H1 (cell line): ENCODE measurements around the gene CLDND1. TPM values are rescaled to one million over a fixed set of nuclear protein-coding genes. Genes with fewer than 3 reads are reported as not detected.
A peak's percentile ranks its signal among the peaks of the same experiment; 100 is the strongest.

Experiments used
- CTCF ChIA-PET: fragments of 300-600 bp; sonication (Branson Sonifier 250); formaldehyde crosslinking; loops from one replicate; lab custom pipeline; 2021; ENCODE audit not compliant: partially characterized antibody; lab: Charles Lee
- POLR2A ChIA-PET: fragments of 300-600 bp; sonication (Branson Sonifier 250); formaldehyde crosslinking; loops from one replicate; lab custom pipeline; 2021; ENCODE audit warnings: inconsistent platforms; ENCODE audit not compliant: partially characterized antibody; lab: Charles Lee
- DNase-seq, 2 experiments: peaks; one replicate each; pipeline versions ENCODE4 v3.0.0 to v3.0.0-alpha.2; 2010 to 2022; ENCODE audit warnings: low spot score in 2 of 2, low read depth in 1 of 2, mixed read lengths in 1 of 2
- FAIRE-seq: peaks from 2 replicates; lab custom pipeline; 2011; peaks lifted over from hg19 to GRCh38; lab: Jason Lieb, UNC
- H2AFZ ChIP-seq: 2 replicates; pipeline ENCODE4 v1.8.1; 2012; ENCODE audit warnings: low read length, inconsistent platforms
- H2AK5ac ChIP-seq: 2 replicates; pipeline ENCODE4 v1.6.1; 2013; ENCODE audit warnings: low read depth, low read length
- H2BK120ac ChIP-seq: replicated peaks from 2 replicates; pipeline ENCODE3; 2013; ENCODE audit warnings: low read depth, low read length, inconsistent platforms
- H2BK12ac ChIP-seq: 2 replicates; pipeline ENCODE4 v1.6.1; 2013; ENCODE audit warnings: low read depth, low read length
- H2BK15ac ChIP-seq: 2 replicates; pipeline ENCODE4 v1.6.1; 2013; ENCODE audit warnings: low read length
- H2BK20ac ChIP-seq: 2 replicates; pipeline ENCODE4 v1.6.1; 2013; ENCODE audit warnings: low read length
- H2BK5ac ChIP-seq: 2 replicates; pipeline ENCODE4 v1.6.1; 2013; ENCODE audit warnings: low read depth, low read length
- H3K14ac ChIP-seq: 2 replicates; pipeline ENCODE4 v1.6.1; 2013; ENCODE audit warnings: inconsistent platforms; ENCODE audit not compliant: insufficient read length
- H3K18ac ChIP-seq: 2 replicates; pipeline ENCODE4 v1.6.1; 2013; ENCODE audit warnings: low read length; ENCODE audit errors: extremely low read depth
- H3K23ac ChIP-seq: 2 replicates; pipeline ENCODE4 v1.6.1; 2013; ENCODE audit warnings: inconsistent platforms; ENCODE audit not compliant: insufficient read length
- H3K23me2 ChIP-seq: 2 replicates; pipeline ENCODE4 v1.6.1; 2013; ENCODE audit warnings: low read depth, low read length
- H3K27ac ChIP-seq: 2 replicates; pipeline ENCODE4 v1.6.1; 2011; ENCODE audit warnings: low read depth, low read length, inconsistent platforms
- H3K27me3 ChIP-seq, 4 experiments: replicated peaks in 1 of 4; 1 replicate in 1 of 4; 2 replicates in 3 of 4; pipeline versions ENCODE4 v1.6.1 to v1.8.1; 2011 to 2013; ENCODE audit warnings: low read length in 3 of 4, mild to moderate bottlenecking in 3 of 4, inconsistent platforms in 2 of 4, mixed read lengths in 2 of 4, moderate library complexity in 1 of 4; ENCODE audit not compliant: control insufficient read depth in 3 of 4, insufficient read depth in 3 of 4; ENCODE audit errors: extremely low read depth in 1 of 4
- H3K36me3 ChIP-seq, 4 experiments: 2 replicates each; pipeline versions ENCODE4 v1.6.1 to v1.8.1; 2011 to 2013; ENCODE audit warnings: mild to moderate bottlenecking in 4 of 4, low read length in 3 of 4, moderate library complexity in 2 of 4, control low read depth in 1 of 4, inconsistent platforms in 1 of 4; ENCODE audit not compliant: insufficient read depth in 4 of 4, control insufficient read depth in 2 of 4
- H3K4ac ChIP-seq: replicated peaks from 2 replicates; pipeline ENCODE3; 2013; ENCODE audit warnings: low read length, low read depth, mixed read lengths, inconsistent platforms; ENCODE audit not compliant: insufficient read length
- H3K4me1 ChIP-seq, 4 experiments: replicated peaks in 1 of 4; 1 replicate in 1 of 4; 2 replicates in 3 of 4; pipeline versions ENCODE4 v1.6.1 to v1.8.1; 2011 to 2013; ENCODE audit warnings: low read length in 3 of 4, inconsistent platforms in 2 of 4, mixed read lengths in 1 of 4; ENCODE audit not compliant: insufficient read depth in 4 of 4, control insufficient read depth in 3 of 4
- H3K4me2 ChIP-seq, 2 experiments: 2 replicates each; pipeline versions ENCODE4 v1.6.1 to v1.8.1; 2011 to 2013; ENCODE audit warnings: low read depth in 2 of 2, low read length in 2 of 2, control low read depth in 1 of 2, inconsistent platforms in 1 of 2, mild to moderate bottlenecking in 1 of 2; ENCODE audit not compliant: insufficient read depth in 1 of 2
- H3K4me3 ChIP-seq, 4 experiments: fragments of 200-600, 300-600 bp in 1 of 4; sonication (generic), shearing (Covaris generic), sonication (Bioruptor Twin) in 1 of 4; 2 replicates each; pipeline versions ENCODE4 v1.5.1 to v1.8.1; 2011 to 2016; ENCODE audit warnings: low read length in 4 of 4, low read depth in 3 of 4, control low read depth in 2 of 4, inconsistent platforms in 2 of 4, mild to moderate bottlenecking in 2 of 4, mixed read lengths in 1 of 4, moderate library complexity in 1 of 4; ENCODE audit not compliant: insufficient read depth in 2 of 4; ENCODE audit errors: extremely low read depth in 1 of 4
- H3K56ac ChIP-seq: replicated peaks from 2 replicates; pipeline ENCODE3; 2013; ENCODE audit warnings: low read depth, mild to moderate bottlenecking, mixed read lengths, low read length, inconsistent platforms; ENCODE audit not compliant: insufficient read length
- H3K79me1 ChIP-seq: 2 replicates; pipeline ENCODE4 v1.6.1; 2013; ENCODE audit warnings: low read depth, low read length, control low read depth
- H3K79me2 ChIP-seq, 2 experiments: 2 replicates each; pipeline versions ENCODE4 v1.6.1 to v1.8.1; 2012 to 2013; ENCODE audit warnings: low read length in 2 of 2, mild to moderate bottlenecking in 2 of 2, inconsistent platforms in 1 of 2; ENCODE audit not compliant: insufficient read depth in 2 of 2, control insufficient read depth in 1 of 2
- H3K9ac ChIP-seq, 4 experiments: replicated peaks in 1 of 4; 1 replicate in 1 of 4; 2 replicates in 3 of 4; pipeline versions ENCODE4 v1.6.1 to v1.8.1; 2011 to 2013; ENCODE audit warnings: low read depth in 3 of 4, low read length in 3 of 4, control low read depth in 2 of 4, mild to moderate bottlenecking in 2 of 4, moderate library complexity in 2 of 4, inconsistent platforms in 1 of 4; ENCODE audit errors: extremely low read depth in 1 of 4
- H3K9me3 ChIP-seq, 2 experiments: 2 replicates each; pipeline versions ENCODE4 v1.6.1 to v1.8.1; 2012 to 2013; ENCODE audit warnings: mild to moderate bottlenecking in 2 of 2, moderate library complexity in 2 of 2, control low read depth in 1 of 2, inconsistent platforms in 1 of 2, low read depth in 1 of 2, low read length in 1 of 2, mixed read lengths in 1 of 2; ENCODE audit not compliant: insufficient read depth in 2 of 2
- H4K20me1 ChIP-seq, 2 experiments: replicated peaks in 1 of 2; 2 replicates each; pipeline versions ENCODE3 to v1.8.1; 2011 to 2013; ENCODE audit warnings: inconsistent platforms in 2 of 2, low read length in 2 of 2, mild to moderate bottlenecking in 1 of 2; ENCODE audit not compliant: insufficient read depth in 2 of 2, control insufficient read depth in 1 of 2
- H4K5ac ChIP-seq: 2 replicates; pipeline ENCODE4 v1.6.1; 2013; ENCODE audit warnings: low read length, low read depth, mixed read lengths, inconsistent platforms; ENCODE audit not compliant: insufficient read length
- H4K8ac ChIP-seq: 2 replicates; pipeline ENCODE4 v1.8.0; 2013; ENCODE audit warnings: mild to moderate bottlenecking, moderate library complexity, low read length, inconsistent platforms; ENCODE audit not compliant: insufficient read depth; ENCODE audit errors: extremely low read depth
- H4K91ac ChIP-seq: replicated peaks from 2 replicates; pipeline ENCODE3; 2013; ENCODE audit warnings: low read length, mixed read lengths, inconsistent platforms; ENCODE audit not compliant: insufficient read length
- BCL11A ChIP-seq, 2 experiments: IDR thresholded peaks; one replicate each; pipeline ENCODE4 v1.6.1; 2011; ENCODE audit warnings: low read depth in 2 of 2, low read length in 2 of 2, mild to moderate bottlenecking in 2 of 2
- BRCA1 ChIP-seq: IDR thresholded peaks from 2 replicates; pipeline ENCODE4 v1.6.1; 2012; ENCODE audit warnings: low read depth, low read length, improper control_type of control experiment
- CBX8 ChIP-seq: fragments of 300-800, 300-1000 bp; sonication (generic); IDR thresholded peaks from 2 replicates; pipeline ENCODE4 v1.7.1; 2016; ENCODE audit warnings: low read depth, low read length, borderline replicate concordance
- CHD1 ChIP-seq: IDR thresholded peaks from 2 replicates; pipeline ENCODE4 v1.6.1; 2012; ENCODE audit warnings: low read depth, low read length, improper control_type of control experiment
- CTBP2 ChIP-seq: IDR thresholded peaks from 2 replicates; pipeline ENCODE4 v1.7.0; 2011; ENCODE audit warnings: borderline replicate concordance, mild to moderate bottlenecking, moderate library complexity, mixed read lengths, low read length; ENCODE audit not compliant: insufficient read depth, insufficient read length
- GABPA ChIP-seq: IDR thresholded peaks from 2 replicates; pipeline ENCODE4 v1.6.1; 2011; ENCODE audit warnings: mild to moderate bottlenecking, low read length, moderate library complexity, borderline replicate concordance; ENCODE audit not compliant: insufficient read depth
- GTF2F1 ChIP-seq: IDR thresholded peaks from 2 replicates; pipeline ENCODE4 v1.6.1; 2012; ENCODE audit warnings: low read depth, low read length, improper control_type of control experiment, borderline replicate concordance
- KDM4A ChIP-seq: IDR thresholded peaks from one replicate; pipeline ENCODE4 v1.7.1; 2012; ENCODE audit warnings: low read depth, mild to moderate bottlenecking, moderate library complexity, low read length, inconsistent platforms; ENCODE audit not compliant: severe bottlenecking
- NANOG ChIP-seq: IDR thresholded peaks from 2 replicates; pipeline ENCODE4 v1.6.1; 2011; ENCODE audit warnings: low read length, low read depth, mild to moderate bottlenecking, inconsistent platforms; ENCODE audit not compliant: insufficient read depth, poor library complexity, severe bottlenecking
- NRF1 ChIP-seq: IDR thresholded peaks from 2 replicates; pipeline ENCODE4 v1.6.1; 2011; ENCODE audit warnings: mild to moderate bottlenecking, low read depth, low read length, improper control_type of control experiment
- RNF2 ChIP-seq: fragments of 200-900, 300-1000 bp; sonication (generic); IDR thresholded peaks from 2 replicates; pipeline ENCODE4 v1.7.1; 2016; ENCODE audit warnings: borderline replicate concordance, low read depth, mild to moderate bottlenecking, antibody characterized with exemption, low read length; ENCODE audit not compliant: poor library complexity, severe bottlenecking; ENCODE audit errors: missing control alignments
- RXRA ChIP-seq: IDR thresholded peaks from 2 replicates; pipeline ENCODE4 v1.6.1; 2011; ENCODE audit warnings: low read depth, mild to moderate bottlenecking, low read length, moderate library complexity; ENCODE audit not compliant: insufficient read depth
- SIRT6 ChIP-seq: IDR thresholded peaks from one replicate; pipeline ENCODE4 v1.7.1; 2012; ENCODE audit warnings: low read length, inconsistent platforms
- SP1 ChIP-seq: IDR thresholded peaks from 2 replicates; pipeline ENCODE4 v1.6.1; 2011; ENCODE audit warnings: low read depth, low read length
- WGBS, 2 experiments: shearing (Covaris generic) in 1 of 2; methylation state at CpG; one replicate each; pipeline versions ENCODE4 v1.1.6 to v1.1.7; 2013 to 2015; ENCODE audit warnings: low lambda C conversion rate in 2 of 2, mixed read lengths in 2 of 2, inconsistent platforms in 1 of 2, low coverage in 1 of 2, missing lambda C conversion rate in 1 of 2; ENCODE audit not compliant: insufficient replicate concordance in 2 of 2, insufficient coverage in 1 of 2, insufficient read length in 1 of 2; ENCODE audit errors: extremely low coverage in 1 of 2, missing lambda C conversion rate in 1 of 2; 5-methylcytosine and 5-hydroxymethylcytosine counted together
- polyA plus RNA-seq, 7 experiments: library from polyadenylated mRNA; depleted of rRNA in 3 of 7; stranded (reverse) in 5 of 7; unstranded in 2 of 7; fragments of >200 nt in 5 of 7; fragments of 200-250 nt in 2 of 7; gene quantifications; 1 replicate in 5 of 7; 2 replicates in 1 of 7; 4 replicates in 1 of 7; pipeline versions ENCODE4 v1.2.1 to v1.2.3, GENCODE V29; 2011 to 2013; ENCODE audit warnings: missing spikeins in 2 of 7, mixed read lengths in 2 of 7
- total RNA-seq: library from RNA; stranded (reverse); fragmentation: NEBNext Ultra II Directional; extraction: Animal tissue kit (Norgen Biotek cat#: 25700); gene quantifications from 2 replicates; pipeline ENCODE4 v1.2.1, GENCODE V29; 2021

The CLDND1 gene
- total and polyA plus RNA-seq, 2 of the 8 experiments (the other 6 are each of a cell fraction or from before 2014, with no cell fraction given): 68.2 to 152 TPM

DNA sequence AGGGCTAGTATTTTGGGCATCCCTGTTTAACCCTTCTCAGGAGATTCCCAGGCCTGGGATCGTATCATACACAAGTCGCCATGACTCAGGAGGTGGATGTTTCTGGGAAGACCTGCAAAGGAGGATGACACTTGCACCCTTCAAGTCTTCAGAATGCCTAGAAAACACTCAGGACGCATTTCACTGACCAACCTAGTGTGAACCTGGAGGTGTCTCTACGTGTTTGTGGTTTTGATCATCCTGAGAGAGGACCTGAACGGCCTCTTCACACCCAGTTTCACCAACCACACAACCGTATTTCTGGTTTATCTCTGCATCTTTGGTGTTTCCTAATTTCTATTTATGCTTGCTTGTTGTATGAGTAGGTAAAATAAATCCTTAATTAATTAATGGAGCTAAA, 2.8 kb upstream of the CLDND1 start:
- no peak overlapping the region for H3K4me2 ChIP-seq
- no peak overlapping the region for H4K5ac ChIP-seq
- peaks cover 0 to 3% (median 0%) of the 10 kb centered on the region in 4 experiments; a peak in 1 of 7 replicates for H3K4me1 ChIP-seq
- FAIRE-seq (no peak), DNase-seq (no peak)
- no peaks in the 10 kb centered on the region for H4K20me1 ChIP-seq
- ChIA-PET POLR2A (no interaction called here), CTCF (interaction anchor here (0.6 to 1.1 kb wide), 2 partner anchors 87 to 184 kb away, joined by 3 read pairs; no protein-coding TSS in a partner anchor)
- no peaks in the 10 kb centered on the region for H3K27me3 ChIP-seq
- H2BK5ac ChIP-seq: no peak overlapping the region
- no peak overlapping the region for H3K4ac ChIP-seq
- H3K56ac ChIP-seq: no peak overlapping the region
- H2BK120ac ChIP-seq: no peak overlapping the region
- H3K79me1 ChIP-seq: no peaks in the 10 kb centered on the region
- H3K79me2 ChIP-seq: peaks cover 8 to 18% of the 10 kb centered on the region in 2 experiments; a peak in 3 of 4 replicates
- no peak overlapping the region for H3K9ac ChIP-seq
- H3K4me3 ChIP-seq: no peak overlapping the region
- peaks cover 5% of the 10 kb centered on the region; the same call in 1 of the 2 replicates for H3K23me2 ChIP-seq
- peak overlapping the region; percentile 82 for H2AFZ ChIP-seq
- H3K36me3 ChIP-seq: peaks cover 0 to 6% (median 0%) of the 10 kb centered on the region in 4 experiments; a peak in 2 of 8 replicates
- H2BK12ac ChIP-seq: no peak overlapping the region
- H2BK20ac ChIP-seq: no peak overlapping the region
- H4K8ac ChIP-seq: no peak overlapping the region
- no peak overlapping the region for H2BK15ac ChIP-seq
- H3K27ac ChIP-seq: no peak overlapping the region
- H2AK5ac ChIP-seq: no peak overlapping the region
- no peak overlapping the region for H3K23ac ChIP-seq
- 97% methylated on average over 6 of the region's 6 CpGs; no CpG with 5 or more reads in 1 of the 2 experiments for WGBS, 2 experiments
- no peak overlapping the region for H3K18ac ChIP-seq
- H3K14ac ChIP-seq: no peak overlapping the region
- no peaks in the 10 kb centered on the region for H3K9me3 ChIP-seq
- no peak overlapping the region for H4K91ac ChIP-seq
- TF ChIP-seq RNF2 (no peak), NRF1 (no peak), GABPA (no peak), RXRA (no peak), GTF2F1 (no peak), BCL11A (IDR thresholded peaks at IDR 0.05; ENCODE audit: low read depth in 2 of 2, low read length in 2 of 2) (no peak), CBX8 (no peak), BRCA1 (no peak), NANOG (no peak), CTBP2 (no peak), SIRT6 (no peak), KDM4A (no peak), CHD1 (no peak), SP1 (no peak)
